CD4-positive, alpha-beta memory T cell (primary cell): ENCODE results near the gene CNTNAP1. TPM values are rescaled to one million over a fixed set of nuclear protein-coding genes. Genes with fewer than 3 reads are reported as not detected.

ENCODE experiments used
- CTCF ChIA-PET: fragments of 350-600 bp; sonication (Branson Sonifier 250); formaldehyde crosslinking; loops from one replicate; lab custom pipeline; 2021; ENCODE audit warnings: inconsistent platforms; ENCODE audit not compliant: partially characterized antibody; lab: Charles Lee
- POLR2A ChIA-PET: fragments of 350-600 bp; sonication (Branson Sonifier 250); formaldehyde crosslinking; loops from one replicate; lab custom pipeline; 2021; ENCODE audit not compliant: partially characterized antibody; lab: Charles Lee
- DNase-seq, 5 donors: peaks; one replicate each; pipeline versions ENCODE4 v3.0.0 to v3.0.0-alpha.2; 2020 to 2022; ENCODE audit warnings: mixed read lengths in 1 of 5
- H3K27ac ChIP-seq: one replicate; pipeline ENCODE4 v1.7.0; 2013; ENCODE audit warnings: low read depth, low read length
- H3K27me3 ChIP-seq: 2 replicates; pipeline ENCODE4 v1.7.0; 2013; ENCODE audit warnings: mild to moderate bottlenecking, low read length, moderate library complexity; ENCODE audit not compliant: insufficient read depth
- H3K36me3 ChIP-seq: 2 replicates; pipeline ENCODE4 v1.7.0; 2013; ENCODE audit warnings: mild to moderate bottlenecking, low read length, moderate library complexity; ENCODE audit not compliant: insufficient read depth
- H3K4me1 ChIP-seq: 2 replicates; pipeline ENCODE4 v1.7.0; 2013; ENCODE audit warnings: mild to moderate bottlenecking, low read length, moderate library complexity; ENCODE audit not compliant: insufficient read depth
- H3K4me3 ChIP-seq, 2 donors: one replicate each; pipeline ENCODE4 v1.7.0; 2013; ENCODE audit warnings: low read length in 2 of 2, mild to moderate bottlenecking in 1 of 2
- H3K9me3 ChIP-seq, 2 donors: one replicate each; pipeline ENCODE4 v1.7.0; 2013; ENCODE audit warnings: low read length in 2 of 2, control low read depth in 1 of 2; ENCODE audit not compliant: control insufficient read depth in 1 of 2
- H3K27ac Mint-ChIP-seq, 7 donors: one replicate each; pipeline ENCODE4 v1.8.0; 2020 to 2021; ENCODE audit warnings: mixed read lengths in 7 of 7, mild to moderate bottlenecking in 6 of 7, inconsistent platforms in 3 of 7, moderate library complexity in 3 of 7
- H3K27me3 Mint-ChIP-seq, 2 donors: one replicate each; pipeline ENCODE4 v1.8.0; 2020 to 2021; ENCODE audit warnings: mixed read lengths in 2 of 2
- H3K36me3 Mint-ChIP-seq, 2 donors: one replicate each; pipeline ENCODE4 v1.8.0; 2020 to 2021; ENCODE audit warnings: mixed read lengths in 2 of 2, inconsistent platforms in 1 of 2, mild to moderate bottlenecking in 1 of 2
- H3K4me1 Mint-ChIP-seq, 4 donors: one replicate each; pipeline ENCODE4 v1.8.0; 2020 to 2021; ENCODE audit warnings: mixed read lengths in 4 of 4, mild to moderate bottlenecking in 1 of 4
- H3K4me3 Mint-ChIP-seq, 8 donors: one replicate each; pipeline ENCODE4 v1.8.0; 2020 to 2021; ENCODE audit warnings: mixed read lengths in 8 of 8, mild to moderate bottlenecking in 7 of 8, moderate library complexity in 6 of 8, inconsistent platforms in 3 of 8
- H3K9me3 Mint-ChIP-seq, 8 donors: one replicate each; pipeline ENCODE4 v1.8.0; 2020 to 2021; ENCODE audit warnings: mixed read lengths in 8 of 8, mild to moderate bottlenecking in 5 of 8, inconsistent platforms in 3 of 8, moderate library complexity in 1 of 8
- intact Hi-C: fragments of 100-400 bp; cut with micrococcal nuclease; formaldehyde crosslinking; loops from one replicate; pipeline ENCODE4 v1.15.1; 2023
- polyA plus RNA-seq, 2 donors: library from polyadenylated mRNA; unstranded; fragments of 300-500 nt; fragmentation: Illumina TruSeq; gene quantifications; one replicate each; pipeline ENCODE4 v1.2.3, GENCODE V29; 2021
- total RNA-seq, 2 experiments: library from RNA; stranded (reverse); gene quantifications; one replicate each; pipeline ENCODE4 v1.2.3, GENCODE V29; 2021

The CNTNAP1 gene
- total and polyA plus RNA-seq, 4 experiments from 2014 or later: 1.2 to 3.0 (median 2.5) TPM; not detected in 1

- H3K27ac ChIP-seq: no peak overlapping the region
- peaks cover 47% of the 10 kb centered on the region for H3K36me3 ChIP-seq
- Mint-ChIP-seq H3K36me3 (peaks cover 61 to 63% of the 10 kb centered on the region in 2 donors), H3K4me1 (peaks cover 28 to 61% (median 40%) of the 10 kb centered on the region in 4 donors), H3K9me3 (no peaks in the 10 kb centered on the region), H3K27ac (peak overlapping the region in 1 of 7 donors; percentile 66), H3K27me3 (no peaks in the 10 kb centered on the region), H3K4me3 (peak overlapping the region in 1 of 8 donors; percentile 29)
- ChIA-PET CTCF (interaction anchor here (0.7 to 1.6 kb wide), 3 partner anchors 9 to 126 kb away, joined by 3 to 6 read pairs (median 3); partner anchors contain the start of gene PSMC3IP), POLR2A (interaction anchor here (0.6 kb wide), 1 partner anchor 9 kb away, joined by 3 read pairs; no protein-coding TSS in a partner anchor)
- intact Hi-C loops: no loop called here
- no peaks in the 10 kb centered on the region for H3K27me3 ChIP-seq
- no peak overlapping the region for H3K4me3 ChIP-seq
- no peak for DNase-seq
- H3K9me3 ChIP-seq: no peaks in the 10 kb centered on the region
- peaks cover 50% of the 10 kb centered on the region for H3K4me1 ChIP-seq
These were observed 22.1 kb downstream of the CNTNAP1 start for GRCh38 chr17:42704490-42704836.

DNA sequence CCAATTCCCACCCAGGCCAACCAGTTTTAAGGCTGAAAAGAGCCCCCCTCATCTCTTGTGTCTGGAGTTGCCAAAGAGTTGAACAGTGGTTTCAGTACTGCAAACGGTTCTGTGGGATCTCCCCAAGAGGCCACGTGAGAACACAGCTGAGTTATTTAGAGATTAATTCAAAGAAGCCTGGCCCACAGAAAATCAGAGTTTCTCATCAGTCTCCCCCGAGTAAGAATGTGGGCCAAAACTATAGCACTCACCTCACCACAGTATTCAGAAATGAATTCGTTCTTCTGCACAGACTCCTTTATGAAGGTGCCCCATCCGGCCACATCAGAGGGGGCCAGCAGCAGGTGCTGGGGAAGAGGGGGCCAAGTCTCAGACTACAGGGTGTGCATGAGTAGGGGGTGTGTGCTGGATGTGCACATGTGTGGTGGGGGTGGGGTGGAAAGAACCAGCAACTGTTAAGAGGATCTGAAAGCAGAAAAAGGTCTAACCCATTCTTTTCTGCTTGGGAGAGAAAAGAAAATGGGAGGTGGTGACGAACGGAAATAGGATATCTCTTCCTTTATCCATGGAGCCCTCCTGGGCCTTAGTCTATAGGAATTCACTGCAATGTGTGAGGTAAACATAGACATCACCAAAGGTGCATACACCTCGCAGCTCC lies 22.6 kb downstream of the CNTNAP1 start:
- Mint-ChIP-seq H3K9me3 (no peaks in the 10 kb centered on the region), H3K27me3 (no peaks in the 10 kb centered on the region), H3K4me3 (peak overlapping the region in 6 of 8 donors; percentile 31 to 67 (median 56)), H3K27ac (peak overlapping the region in 2 of 7 donors; percentile 20 to 66), H3K4me1 (peaks cover 29 to 66% (median 41%) of the 10 kb centered on the region in 4 donors), H3K36me3 (peaks cover 66 to 68% of the 10 kb centered on the region in 2 donors)
- H3K9me3 ChIP-seq: no peaks in the 10 kb centered on the region
- no peak for DNase-seq
- peaks cover 55% of the 10 kb centered on the region for H3K4me1 ChIP-seq
- peaks cover 48% of the 10 kb centered on the region for H3K36me3 ChIP-seq
- H3K27me3 ChIP-seq: no peaks in the 10 kb centered on the region
- POLR2A ChIA-PET: interaction anchor here (0.6 kb wide), 1 partner anchor 8 kb away, joined by 3 read pairs; no protein-coding TSS in a partner anchor
- intact Hi-C loops: no loop called here
- H3K4me3 ChIP-seq: no peak overlapping the region
- CTCF ChIA-PET: interaction anchor here (0.7 to 1.6 kb wide), 2 partner anchors 9 to 127 kb away, joined by 3 to 6 read pairs; partner anchors contain the start of gene PSMC3IP
- H3K27ac ChIP-seq: no peak overlapping the region

DNA sequence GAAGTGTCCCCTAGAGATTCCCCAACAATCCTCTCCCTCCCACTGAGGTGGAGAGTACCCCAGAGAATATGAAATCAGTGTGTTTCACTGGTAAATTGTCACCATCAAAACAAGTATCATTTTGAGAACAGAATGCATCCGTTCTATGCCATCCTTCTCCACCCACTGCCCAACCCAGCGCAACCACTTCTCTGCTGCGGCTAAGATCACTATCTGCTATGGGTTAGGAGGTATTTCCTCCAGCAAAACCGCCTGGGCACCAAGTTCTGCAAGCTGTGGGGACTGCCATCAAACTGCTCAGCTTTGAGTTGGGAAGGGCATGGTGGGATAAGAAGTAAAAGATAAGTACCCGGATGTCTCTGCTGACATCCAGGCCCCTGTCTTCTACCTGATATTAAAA lies 24.4 kb downstream of the CNTNAP1 start:
- peak overlapping the region; percentile 9 for H3K27ac ChIP-seq
- H3K9me3 ChIP-seq: no peaks in the 10 kb centered on the region
- Mint-ChIP-seq H3K4me3 (peak overlapping the region; percentile 64 to 84 (median 74)), H3K27ac (peak overlapping the region in 6 of 7 donors; percentile 9 to 74 (median 30)), H3K4me1 (peaks cover 29 to 73% (median 40%) of the 10 kb centered on the region in 4 donors), H3K9me3 (no peaks in the 10 kb centered on the region), H3K27me3 (no peaks in the 10 kb centered on the region), H3K36me3 (peaks cover 68 to 70% of the 10 kb centered on the region in 2 donors)
- intact Hi-C loops: loop anchor here (2.0 kb wide), 1 partner anchor 28 kb away; no protein-coding TSS in a partner anchor
- POLR2A ChIA-PET: interaction anchor here (0.6 to 1.1 kb wide), 7 partner anchors 24 to 739 kb away, joined by 3 to 4 read pairs (median 3); partner anchors contain the start of genes PLEKHH3, RETREG3 and TUBG1
- no peaks in the 10 kb centered on the region for H3K27me3 ChIP-seq
- no peak overlapping the region for H3K4me3 ChIP-seq
- peak; percentile 73 to 79 (median 78) for DNase-seq
- H3K36me3 ChIP-seq: peaks cover 48% of the 10 kb centered on the region
- CTCF ChIA-PET: interaction anchor here (0.6 to 1.3 kb wide), 4 partner anchors 14 to 485 kb away, joined by 3 to 4 read pairs (median 4); no protein-coding TSS in a partner anchor
- H3K4me1 ChIP-seq: peaks cover 58% of the 10 kb centered on the region

DNA sequence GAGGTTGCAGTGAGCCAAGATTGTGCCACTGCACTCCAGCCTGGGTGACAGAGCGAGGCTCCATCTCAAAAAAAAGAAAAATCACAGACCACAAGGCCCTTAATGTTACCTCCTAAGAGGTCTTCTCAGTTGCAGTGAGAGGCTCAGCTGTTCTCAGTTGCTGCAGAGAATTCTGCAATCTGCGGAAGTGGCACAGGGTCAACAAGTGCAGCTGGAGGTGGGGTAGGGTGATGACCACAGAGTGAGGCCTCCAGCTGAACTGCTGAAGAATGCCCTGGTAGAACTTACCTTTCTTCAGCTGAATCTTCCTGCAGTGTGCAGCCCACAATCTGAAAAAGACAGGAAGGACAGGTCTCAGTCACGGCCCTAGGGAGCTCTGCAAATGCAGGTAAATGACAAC lies 26.3 kb downstream of the CNTNAP1 start:
- peaks cover 29 to 68% (median 40%) of the 10 kb centered on the region in 4 donors for H3K4me1 Mint-ChIP-seq
- DNase-seq: peak in 2 of 5 donors; percentile 19
- no peak overlapping the region for H3K27ac ChIP-seq
- H3K4me3 ChIP-seq: no peak overlapping the region
- peaks cover 68 to 70% of the 10 kb centered on the region in 2 donors for H3K36me3 Mint-ChIP-seq
- no peaks in the 10 kb centered on the region for H3K27me3 Mint-ChIP-seq
- H3K9me3 ChIP-seq: no peaks in the 10 kb centered on the region
- peaks cover 41% of the 10 kb centered on the region for H3K36me3 ChIP-seq
- H3K9me3 Mint-ChIP-seq: no peaks in the 10 kb centered on the region
- POLR2A ChIA-PET: interaction anchor here (1.0 kb wide), 1 partner anchor 28 kb away, joined by 3 read pairs; no protein-coding TSS in a partner anchor
- H3K27me3 ChIP-seq: no peaks in the 10 kb centered on the region
- intact Hi-C loops: no loop called here
- CTCF ChIA-PET: interaction anchor here (0.5 to 1.4 kb wide), 4 partner anchors 10 to 774 kb away, joined by 3 to 7 read pairs (median 4); no protein-coding TSS in a partner anchor
- peak overlapping the region in 5 of 8 donors; percentile 26 to 66 (median 59) for H3K4me3 Mint-ChIP-seq
- H3K4me1 ChIP-seq: peaks cover 58% of the 10 kb centered on the region
- peak overlapping the region in 2 of 7 donors; percentile 32 to 76 for H3K27ac Mint-ChIP-seq

DNA sequence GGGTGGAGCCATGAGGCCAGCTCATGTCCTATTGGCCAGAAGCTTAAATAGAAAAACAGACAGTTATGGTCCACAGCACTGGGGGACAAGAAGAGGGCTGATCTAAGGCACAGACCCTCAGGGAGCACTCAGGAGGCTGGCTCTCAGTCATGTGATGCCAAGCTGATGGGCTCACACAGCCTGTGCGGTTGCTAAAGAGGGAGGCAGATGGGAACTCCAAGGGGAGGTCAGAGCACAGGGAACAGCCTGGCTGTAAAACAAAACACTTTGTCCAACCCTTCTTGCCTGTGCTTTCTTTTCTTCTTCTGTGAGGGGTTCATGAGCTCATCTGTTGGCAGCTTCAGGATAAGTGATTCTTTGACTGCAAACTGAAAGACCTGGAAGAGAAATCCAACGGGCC lies 27.2 kb downstream of the CNTNAP1 start:
- H3K36me3 ChIP-seq: peaks cover 42% of the 10 kb centered on the region
- H3K27ac ChIP-seq: no peak overlapping the region
- POLR2A ChIA-PET: interaction anchor here (1.1 kb wide), 1 partner anchor 466 kb away, joined by 3 read pairs; no protein-coding TSS in a partner anchor
- Mint-ChIP-seq H3K27me3 (no peaks in the 10 kb centered on the region), H3K9me3 (no peaks in the 10 kb centered on the region), H3K4me1 (peaks cover 28 to 58% (median 39%) of the 10 kb centered on the region in 4 donors), H3K4me3 (peak overlapping the region in 1 of 8 donors; percentile 21), H3K27ac (no peak overlapping the region), H3K36me3 (peaks cover 68 to 69% of the 10 kb centered on the region in 2 donors)
- CTCF ChIA-PET: interaction anchor here (0.9 to 1.4 kb wide), 7 partner anchors 9 to 131 kb away, joined by 3 to 7 read pairs (median 4); no protein-coding TSS in a partner anchor
- DNase-seq: no peak
- no peaks in the 10 kb centered on the region for H3K27me3 ChIP-seq
- no peak overlapping the region for H3K4me3 ChIP-seq
- no peaks in the 10 kb centered on the region for H3K9me3 ChIP-seq
- peaks cover 56% of the 10 kb centered on the region for H3K4me1 ChIP-seq
- intact Hi-C loops: no loop called here

DNA sequence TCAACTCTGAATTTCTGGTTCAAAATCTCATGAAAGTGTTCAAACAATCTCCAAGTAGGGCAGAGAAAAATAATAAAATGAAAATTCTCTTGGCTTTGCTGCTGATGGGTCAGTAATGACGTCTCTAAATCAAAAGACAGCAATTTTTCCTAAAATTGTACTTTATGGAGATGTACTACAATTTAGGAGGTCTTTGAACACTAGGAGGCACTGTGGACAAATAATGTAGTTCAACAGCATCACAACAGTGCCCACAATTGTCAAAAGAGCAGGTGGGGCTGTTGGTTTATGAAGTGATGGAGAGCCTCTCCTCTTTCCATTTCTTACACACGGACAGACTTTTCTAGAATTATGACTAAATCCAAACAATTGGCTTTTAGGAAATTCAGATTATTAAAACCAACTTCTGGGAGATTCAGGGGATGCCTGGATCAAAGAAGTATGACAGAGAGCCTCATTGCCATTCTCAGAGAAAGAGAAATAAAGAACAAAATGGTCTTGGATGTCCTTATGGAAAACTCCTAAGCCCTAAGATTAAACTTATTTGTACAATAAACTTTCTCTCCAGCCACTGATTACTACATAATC lies 38.8 kb downstream of the CNTNAP1 start:
- no peak overlapping the region for H3K4me3 ChIP-seq
- CTCF ChIA-PET: interaction anchor here (0.7 to 3.8 kb wide), 5 partner anchors 12 to 143 kb away, joined by 3 to 20 read pairs (median 6); no protein-coding TSS in a partner anchor
- H3K27me3 Mint-ChIP-seq: no peaks in the 10 kb centered on the region

More for the DNA sequence above, 38.8 kb downstream of the CNTNAP1 start:
- Histone ChIP-seq H3K36me3 (peaks cover 48% of the 10 kb centered on the region), H3K27me3 (no peaks in the 10 kb centered on the region), H3K27ac (no peak overlapping the region), H3K9me3 (no peaks in the 10 kb centered on the region), H3K4me1 (no peaks in the 10 kb centered on the region)
- Mint-ChIP-seq H3K27ac (no peak overlapping the region), H3K4me3 (no peak overlapping the region), H3K4me1 (peaks cover 3 to 14% (median 11%) of the 10 kb centered on the region in 4 donors), H3K9me3 (no peaks in the 10 kb centered on the region), H3K36me3 (peaks cover 54 to 68% of the 10 kb centered on the region in 2 donors)
- POLR2A ChIA-PET: no interaction called here
- peak in 4 of 5 donors; percentile 55 to 68 (median 62) for DNase-seq
- intact Hi-C loops: loop anchor here (1.0 to 10.0 kb wide), 2 partner anchors 103 to 274 kb away; partner anchors contain the start of genes BECN1 and RPL27
